NCI-H187 treated with DMSO at 0.1 percent for 48 hours (cell line): ENCODE data around the gene DIAPH3.

Experiments used
- DNase-seq: peaks from one replicate; lab custom pipeline; 2025; lab: John Stamatoyannopoulos, UW

Gene DIAPH3

DNA sequence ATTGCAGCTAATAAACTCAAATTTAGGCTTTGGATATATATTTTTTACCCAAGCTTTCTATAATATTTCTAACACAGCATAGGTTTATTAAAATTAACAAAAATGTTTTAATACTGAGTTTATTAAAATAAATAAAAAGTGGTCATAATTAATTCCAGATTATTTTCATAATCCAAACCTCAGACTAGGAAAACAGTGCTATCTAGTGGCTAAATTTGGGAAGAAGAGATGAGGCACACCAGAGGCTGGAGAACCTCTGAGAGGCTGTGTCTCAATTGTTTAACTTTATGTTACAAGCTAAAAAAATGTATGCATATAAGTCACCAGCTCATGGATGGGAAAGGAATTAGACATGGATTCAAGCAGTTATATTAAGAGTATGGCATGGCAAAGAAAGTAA, 392.5 kb downstream of the DIAPH3 start:
- DNase-seq = no peak

DNA sequence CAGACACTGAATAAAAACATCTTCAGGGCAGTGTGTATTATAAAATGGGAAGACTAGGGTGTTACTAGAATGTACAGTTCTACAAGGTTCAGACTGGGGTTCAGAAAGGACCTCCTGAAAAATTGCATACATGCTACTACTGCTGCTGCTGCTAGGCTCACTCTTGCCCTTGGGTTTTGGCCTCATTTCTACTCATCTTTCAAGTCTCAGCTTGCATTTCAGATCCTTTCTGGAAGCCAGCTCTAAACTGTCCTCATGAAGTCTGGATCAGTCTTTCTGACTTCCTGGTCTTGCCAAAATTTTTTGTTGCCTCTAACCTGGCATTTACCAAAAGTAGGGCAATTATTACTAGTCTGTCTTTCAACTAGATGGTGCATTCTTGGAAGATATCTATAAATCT, 393.3 kb downstream of the DIAPH3 start:
- DNase-seq = no peak

DNA sequence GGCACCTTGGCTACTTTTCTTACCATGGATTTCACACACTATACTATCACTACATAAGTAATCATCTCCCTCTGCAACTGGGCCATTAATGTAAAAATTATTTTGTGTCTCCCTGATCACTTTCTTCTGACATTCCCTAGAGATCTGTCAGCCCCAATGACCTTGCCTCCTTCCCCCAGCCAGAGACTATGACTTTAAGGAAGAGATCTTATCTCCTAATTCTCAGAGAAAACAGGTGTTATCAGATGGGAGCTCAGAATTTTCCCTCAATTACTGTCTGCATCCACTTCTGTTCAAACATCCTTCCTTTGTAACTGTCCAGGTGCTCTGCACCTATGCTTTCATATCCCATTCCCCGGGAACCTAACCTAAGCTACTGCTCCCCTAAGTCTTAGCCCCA, 397.5 kb downstream of the DIAPH3 start:
- DNase-seq = no peak

DNA sequence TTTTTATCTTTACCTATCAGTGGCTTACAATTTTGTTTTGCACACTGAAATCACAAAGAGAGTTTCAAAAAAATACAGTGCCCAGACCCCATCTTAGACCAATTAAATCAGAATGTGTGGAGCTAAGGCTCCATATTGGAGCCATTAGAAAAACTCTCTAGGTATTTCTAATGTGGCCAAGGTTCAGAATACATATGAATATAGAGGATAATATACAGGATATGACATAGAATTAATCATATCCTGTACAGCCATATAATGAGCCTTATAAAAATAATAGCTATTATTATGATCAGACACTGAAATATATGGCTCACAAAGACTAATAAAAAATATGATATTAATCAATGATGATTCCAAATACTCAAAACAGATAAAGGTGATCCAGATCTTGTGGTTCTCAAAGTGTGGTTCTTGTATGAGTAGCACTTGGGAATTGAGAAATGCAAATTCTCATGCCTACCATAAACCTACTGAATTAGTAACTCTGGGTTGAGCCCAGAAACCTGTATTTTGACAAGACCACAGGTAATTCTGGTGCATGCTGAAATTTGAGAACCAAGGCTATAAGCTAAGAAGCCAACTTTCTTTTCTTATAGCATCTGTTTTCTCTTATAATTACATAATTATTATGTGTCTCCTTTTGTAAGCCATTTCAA, 408.0 kb downstream of the DIAPH3 start:
- DNase-seq = no peak

DNA sequence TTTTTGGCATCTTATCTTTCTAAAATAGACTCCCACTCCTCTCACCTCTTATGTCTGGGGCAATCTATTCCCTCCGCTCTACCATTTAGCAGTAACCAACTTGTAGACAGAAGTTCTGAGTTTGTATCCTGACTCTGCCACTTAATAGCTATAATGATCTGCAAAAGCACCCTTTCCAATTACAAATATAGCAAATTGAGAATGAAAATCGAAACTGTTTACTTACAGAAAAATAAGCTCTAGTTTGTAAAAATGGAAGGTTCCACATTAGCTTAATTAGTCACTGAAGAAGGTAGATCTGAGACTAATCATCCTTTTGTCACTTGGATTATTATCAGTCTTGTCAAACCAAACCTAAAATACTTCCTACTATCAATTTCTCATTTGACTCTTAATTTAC, 409.3 kb downstream of the DIAPH3 start:
- no peak for DNase-seq

- no peak for DNase-seq
Observed at GRCh38 chr13:59750860-59751259, 412.9 kb downstream of the DIAPH3 start.

GRCh38 chr13:59748046-59748445, 415.7 kb downstream of the DIAPH3 start:
- no peak for DNase-seq

- no peak for DNase-seq
Observed at GRCh38 chr13:59747529-59747928, 416.2 kb downstream of the DIAPH3 start.

- no peak for DNase-seq
Observed at GRCh38 chr13:59746291-59746962, 417.3 kb downstream of the DIAPH3 start.

- DNase-seq = no peak
Observed at GRCh38 chr13:59745392-59745788, 418.3 kb downstream of the DIAPH3 start.

DNA sequence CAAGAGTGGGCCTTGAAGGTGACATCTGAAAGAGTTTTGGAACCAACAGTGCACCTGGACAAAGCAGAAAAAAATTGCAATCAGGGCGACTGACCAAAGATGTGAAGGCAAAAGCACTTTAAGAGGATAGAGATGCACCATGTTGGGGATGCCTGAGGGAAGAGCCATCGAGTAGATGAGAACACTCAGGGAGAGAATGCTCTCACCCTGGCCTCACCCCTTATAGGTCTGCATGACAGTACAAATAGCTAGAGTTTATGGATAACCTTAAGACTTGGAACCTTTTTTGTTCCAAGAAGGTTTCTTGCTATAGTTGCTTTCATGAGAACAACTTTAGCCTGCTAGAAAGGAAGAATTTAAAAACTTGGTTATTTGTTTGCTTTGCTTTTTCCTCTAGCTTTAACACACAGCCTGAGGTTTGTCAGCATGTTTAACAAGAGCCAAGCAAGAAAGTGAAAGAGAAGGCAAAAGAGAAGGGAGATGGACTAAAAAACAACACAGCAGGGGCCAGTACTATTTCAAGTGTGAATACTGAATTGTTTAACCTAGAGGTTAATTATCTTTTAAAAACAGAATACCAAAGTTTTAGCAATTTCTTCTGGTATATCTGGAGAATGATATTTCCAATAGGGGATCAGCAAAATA, 418.9 kb downstream of the DIAPH3 start:
- no peak for DNase-seq

GRCh38 chr13:59743195-59743594, 420.5 kb downstream of the DIAPH3 start:
- no peak for DNase-seq

DNA sequence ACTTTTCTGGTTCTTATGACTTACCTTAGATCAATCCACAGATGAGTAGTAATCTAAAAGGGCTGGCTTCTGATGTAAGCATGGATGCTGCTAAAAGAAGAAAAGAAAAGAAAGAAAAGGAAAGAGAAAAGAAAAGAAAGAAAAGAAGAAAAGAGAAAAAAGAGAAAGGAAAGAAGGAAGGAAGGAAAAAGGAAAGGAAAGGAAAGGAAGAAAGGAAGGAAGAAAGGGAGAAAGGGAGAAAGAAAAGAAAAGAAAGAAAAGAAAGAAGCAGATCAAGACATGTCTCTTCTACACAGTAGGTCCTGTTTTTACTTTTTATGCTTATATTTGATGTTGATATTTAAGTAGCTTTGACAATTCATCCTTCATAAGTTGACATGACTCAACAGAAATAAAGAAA, 421.3 kb downstream of the DIAPH3 start:
- no peak for DNase-seq

- DNase-seq = no peak
Observed at GRCh38 chr13:59738921-59739320, 424.8 kb downstream of the DIAPH3 start.

- DNase-seq = no peak
Observed at GRCh38 chr13:59734393-59734792, 429.3 kb downstream of the DIAPH3 start.

- DNase-seq = no peak
Observed at GRCh38 chr13:59733744-59734143, 430.0 kb downstream of the DIAPH3 start.

- DNase-seq = no peak
Observed at GRCh38 chr13:59730026-59730425, 433.7 kb downstream of the DIAPH3 start.

GRCh38 chr13:59728896-59729545, 434.7 kb downstream of the DIAPH3 start:
- no peak for DNase-seq

DNA sequence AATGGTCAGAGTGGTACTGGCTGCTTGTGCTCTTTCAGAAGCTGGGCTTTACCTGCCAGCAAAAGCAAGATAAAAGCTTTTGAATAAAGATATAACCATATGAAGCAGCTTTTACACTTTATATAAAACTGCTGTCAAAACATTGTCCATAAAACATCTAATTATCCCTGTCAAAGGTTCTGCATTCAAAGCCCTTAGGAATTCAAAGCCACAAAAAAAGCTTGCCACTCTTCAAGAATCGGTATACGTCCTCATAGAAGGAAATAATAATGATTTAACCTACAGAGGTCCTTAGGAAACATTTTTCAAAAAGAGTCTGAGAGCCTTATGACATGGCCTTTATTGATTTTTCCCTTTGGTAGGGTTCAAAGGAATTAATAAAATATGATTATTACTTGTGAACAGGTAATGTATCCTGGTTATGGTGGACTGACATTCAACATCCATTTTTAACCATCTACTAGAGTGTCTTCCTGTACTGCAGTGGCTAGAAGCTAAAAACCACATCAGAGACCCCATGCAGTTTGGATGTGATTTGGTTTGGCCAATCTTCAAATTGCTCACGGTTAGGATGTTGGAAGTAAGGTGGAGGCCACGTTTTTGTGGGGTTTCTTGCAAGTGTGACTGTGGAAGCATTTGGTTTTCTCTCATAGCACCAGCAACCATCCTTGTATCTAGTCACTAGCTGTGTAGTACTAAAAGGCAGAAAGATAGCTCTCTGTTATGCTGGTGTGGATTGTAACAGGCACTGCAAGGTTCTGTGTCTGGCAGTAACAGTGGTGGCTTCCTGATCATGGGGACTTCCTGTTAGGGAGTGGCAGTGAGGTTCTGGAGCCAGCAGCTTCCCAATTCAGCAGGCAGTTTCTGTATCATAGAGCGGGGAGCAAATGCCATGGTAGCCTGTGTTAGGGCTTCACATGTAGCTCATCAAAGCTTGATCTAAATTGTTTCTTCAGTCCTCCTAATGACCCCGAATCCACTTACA, 441.5 kb downstream of the DIAPH3 start:
- no peak for DNase-seq

- DNase-seq = no peak
Observed at GRCh38 chr13:59715611-59716010, 448.1 kb downstream of the DIAPH3 start.

- DNase-seq = peak; percentile 31
Observed at GRCh38 chr13:59710996-59711701, 452.6 kb downstream of the DIAPH3 start.
